Neural crest cell (in vitro differentiated cells): ENCODE data around the gene VPS45. TPM values are rescaled to one million over a fixed set of nuclear protein-coding genes. Genes with fewer than 3 reads are reported as not detected.

ENCODE experiments used
- DNase-seq: peaks from one replicate; pipeline ENCODE4 v3.0.0; 2021; ENCODE audit warnings: low read depth, mixed read lengths, low spot score
- H3K27ac Mint-ChIP-seq: one replicate; pipeline ENCODE4 v1.8.0; 2021; ENCODE audit warnings: mild to moderate bottlenecking, mixed read lengths; ENCODE audit not compliant: unreplicated experiment
- H3K27me3 Mint-ChIP-seq: 2 replicates; pipeline ENCODE4 v1.8.0; 2021; ENCODE audit warnings: low read depth, mild to moderate bottlenecking, mixed read lengths
- H3K36me3 Mint-ChIP-seq: 2 replicates; pipeline ENCODE4 v1.8.0; 2021; ENCODE audit warnings: low read depth, mild to moderate bottlenecking, mixed read lengths
- H3K4me1 Mint-ChIP-seq: 2 replicates; pipeline ENCODE4 v1.8.0; 2021; ENCODE audit warnings: mixed read lengths
- H3K4me3 Mint-ChIP-seq: one replicate; pipeline ENCODE4 v1.8.0; 2021; ENCODE audit warnings: mild to moderate bottlenecking, mixed read lengths
- H3K9me3 Mint-ChIP-seq: 2 replicates; pipeline ENCODE4 v1.8.0; 2021; ENCODE audit warnings: mixed read lengths
- CTCF ChIP-seq: fragments of 200-600 bp; sonication (generic); conservative IDR thresholded peaks from 2 replicates; pipeline ENCODE4 v1.5.0; 2021; ENCODE audit warnings: antibody characterized with exemption, mild to moderate bottlenecking
- long read RNA-seq: library from polyadenylated mRNA; unstranded; transcript quantifications from one replicate; pipeline ENCODE4 v2.0.0, GENCODE V29; 2020
- total RNA-seq: library from RNA; stranded (reverse); gene quantifications from 2 replicates; pipeline ENCODE4 v1.2.1, GENCODE V29; 2021

Gene VPS45
- total RNA-seq = 48.8 and 53.1 TPM in 2 replicates
- long read RNA-seq, transcript VPS45-202 (15 exons, 2,790 nt) = major isoform, 80 of 102 reads
- long read RNA-seq, partial matches to known transcripts = 8 of 102 reads
- long read RNA-seq, other reads (novel, unspliced or antisense) = 10 of 102 reads

- Mint-ChIP-seq H3K4me1 (peaks cover 42% of the 10 kb centered on the region), H3K9me3 (no peaks in the 10 kb centered on the region), H3K36me3 (peaks cover 10% of the 10 kb centered on the region), H3K27me3 (no peaks in the 10 kb centered on the region), H3K27ac (peak within 1 kb of the TSS; percentile 99), H3K4me3 (peak within 1 kb of the TSS; percentile 96)
- no peak for TF ChIP-seq CTCF
- DNase-seq = peak; percentile 75
These were observed at the start of gene VPS45 for GRCh38 chr1:150067184-150068108. TSS of gene VPS45 (plus strand) at chr1:150067776. CDS start at chr1:150067858, 82 bp downstream.

- Mint-ChIP-seq H3K4me1 (peaks cover 6% of the 10 kb centered on the region), H3K27me3 (no peaks in the 10 kb centered on the region), H3K36me3 (no peaks in the 10 kb centered on the region), H3K9me3 (no peaks in the 10 kb centered on the region), H3K27ac (no peak overlapping the region), H3K4me3 (no peak overlapping the region)
- no peak for DNase-seq
- TF ChIP-seq CTCF = no peak
These were observed 49.4 kb upstream of the VPS45 start for GRCh38 chr1:150018165-150018564.

GRCh38 chr1:150020711-150021110 is 46.9 kb upstream of the VPS45 start:
- Mint-ChIP-seq H3K9me3 (no peaks in the 10 kb centered on the region), H3K4me3 (no peak overlapping the region), H3K27ac (no peak overlapping the region), H3K27me3 (no peaks in the 10 kb centered on the region), H3K36me3 (no peaks in the 10 kb centered on the region), H3K4me1 (peaks cover 6% of the 10 kb centered on the region)
- no peak for DNase-seq
- no peak for TF ChIP-seq CTCF

GRCh38 chr1:150021191-150021694 is 46.3 kb upstream of the VPS45 start:
- Mint-ChIP-seq H3K27me3 (no peaks in the 10 kb centered on the region), H3K27ac (no peak overlapping the region), H3K4me3 (no peak overlapping the region), H3K36me3 (no peaks in the 10 kb centered on the region), H3K9me3 (no peaks in the 10 kb centered on the region), H3K4me1 (peaks cover 6% of the 10 kb centered on the region)
- no peak for DNase-seq
- no peak for TF ChIP-seq CTCF

GRCh38 chr1:150022357-150022756 is 45.2 kb upstream of the VPS45 start:
- Mint-ChIP-seq H3K9me3 (no peaks in the 10 kb centered on the region), H3K4me1 (peaks cover 6% of the 10 kb centered on the region), H3K27me3 (no peaks in the 10 kb centered on the region), H3K27ac (no peak overlapping the region), H3K4me3 (no peak overlapping the region), H3K36me3 (no peaks in the 10 kb centered on the region)
- no peak for DNase-seq
- no peak for TF ChIP-seq CTCF
